CD14-positive monocyte (primary cell): ENCODE results near the gene SNRPA1. TPM values are rescaled to one million over a fixed set of nuclear protein-coding genes. Genes with fewer than 3 reads are reported as not detected.

Source experiments
- DNase-seq, 3 donors: peaks; one replicate each; pipeline ENCODE4 v3.0.0-alpha.2; 2011 to 2022
- H2AFZ ChIP-seq: 2 replicates; pipeline ENCODE4 v1.6.0; 2012; ENCODE audit warnings: mild to moderate bottlenecking, low read depth, low read length, inconsistent platforms; ENCODE audit not compliant: insufficient read depth, poor library complexity, severe bottlenecking
- H3K27ac ChIP-seq, 2 donors: 1 replicate in 1 of 2; 2 replicates in 1 of 2; pipeline ENCODE4 v1.5.1; 2012 to 2013; ENCODE audit warnings: low read length in 2 of 2, control low read depth in 1 of 2, inconsistent platforms in 1 of 2, low read depth in 1 of 2, mild to moderate bottlenecking in 1 of 2
- H3K27me3 ChIP-seq, 2 donors: one replicate each; pipeline versions ENCODE4 v1.6.0 to v1.6.1; 2011 to 2013; ENCODE audit warnings: low read length in 2 of 2; ENCODE audit not compliant: control insufficient read depth in 2 of 2, insufficient read depth in 2 of 2
- H3K36me3 ChIP-seq, 2 donors: replicated peaks in 1 of 2; 1 replicate in 1 of 2; 2 replicates in 1 of 2; pipeline versions ENCODE4 v1.5.1 to v1.6.1; 2012 to 2013; ENCODE audit warnings: low read length in 2 of 2, control low read depth in 1 of 2, inconsistent platforms in 1 of 2, mild to moderate bottlenecking in 1 of 2; ENCODE audit not compliant: insufficient read depth in 2 of 2, control insufficient read depth in 1 of 2
- H3K4me1 ChIP-seq, 2 donors: 1 replicate in 1 of 2; 2 replicates in 1 of 2; pipeline versions ENCODE4 v1.5.1 to v1.6.1; 2012 to 2013; ENCODE audit warnings: low read length in 2 of 2, control low read depth in 1 of 2, inconsistent platforms in 1 of 2, mild to moderate bottlenecking in 1 of 2, moderate library complexity in 1 of 2; ENCODE audit not compliant: insufficient read depth in 2 of 2, control insufficient read depth in 1 of 2
- H3K4me2 ChIP-seq: replicated peaks from 2 replicates; pipeline ENCODE3; 2012; ENCODE audit warnings: low read length, moderate library complexity, mild to moderate bottlenecking; ENCODE audit not compliant: poor library complexity, severe bottlenecking; ENCODE audit errors: extremely low read depth
- H3K4me3 ChIP-seq, 3 experiments: fragments of 200-600 bp in 1 of 3; sonication (generic) in 1 of 3; replicated peaks in 1 of 3; 1 replicate in 2 of 3; 2 replicates in 1 of 3; pipeline ENCODE4 v1.5.1; 2011 to 2013; ENCODE audit warnings: low read length in 3 of 3, mild to moderate bottlenecking in 3 of 3, control low read depth in 2 of 3, low read depth in 2 of 3, inconsistent platforms in 1 of 3, moderate library complexity in 1 of 3
- H3K79me2 ChIP-seq: 2 replicates; pipeline ENCODE4 v1.6.0; 2012; ENCODE audit warnings: mild to moderate bottlenecking, control low read depth, inconsistent platforms, low read length, moderate library complexity; ENCODE audit not compliant: insufficient read depth
- H3K9ac ChIP-seq: 2 replicates; pipeline ENCODE4 v1.6.0; 2017; ENCODE audit warnings: low read length, mild to moderate bottlenecking; ENCODE audit not compliant: insufficient read depth, poor library complexity, severe bottlenecking
- H3K9me3 ChIP-seq, 2 donors: replicated peaks in 1 of 2; 1 replicate in 1 of 2; 2 replicates in 1 of 2; pipeline versions ENCODE4 v1.5.1 to v1.6.1; 2012 to 2013; ENCODE audit warnings: low read length in 2 of 2, control low read depth in 1 of 2; ENCODE audit not compliant: control insufficient read depth in 1 of 2, insufficient read depth in 1 of 2
- H4K20me1 ChIP-seq: 2 replicates; pipeline ENCODE4 v1.6.0; 2012; ENCODE audit warnings: mild to moderate bottlenecking, low read length, control low read depth, moderate library complexity; ENCODE audit not compliant: insufficient read depth
- H3K27ac Mint-ChIP-seq, 7 donors: one replicate each; pipeline ENCODE4 v1.8.0; 2020; ENCODE audit warnings: mild to moderate bottlenecking in 7 of 7, mixed read lengths in 7 of 7, moderate library complexity in 6 of 7, inconsistent platforms in 2 of 7
- H3K27me3 Mint-ChIP-seq, 3 donors: one replicate each; pipeline ENCODE4 v1.8.0; 2021 to 2022; ENCODE audit warnings: low read depth in 3 of 3, mild to moderate bottlenecking in 3 of 3, mixed read lengths in 3 of 3, moderate library complexity in 3 of 3, inconsistent platforms in 1 of 3
- H3K36me3 Mint-ChIP-seq, 2 donors: one replicate each; pipeline ENCODE4 v1.8.0; 2020; ENCODE audit warnings: mixed read lengths in 2 of 2, inconsistent platforms in 1 of 2, mild to moderate bottlenecking in 1 of 2
- H3K4me1 Mint-ChIP-seq: one replicate; pipeline ENCODE4 v1.8.0; 2020; ENCODE audit warnings: mild to moderate bottlenecking, mixed read lengths
- H3K4me3 Mint-ChIP-seq, 2 donors: one replicate each; pipeline ENCODE4 v1.8.0; 2020; ENCODE audit warnings: mild to moderate bottlenecking in 2 of 2, mixed read lengths in 2 of 2, moderate library complexity in 1 of 2
- H3K9me3 Mint-ChIP-seq, 7 donors: one replicate each; pipeline ENCODE4 v1.8.0; 2020 to 2022; ENCODE audit warnings: mixed read lengths in 7 of 7, mild to moderate bottlenecking in 6 of 7, moderate library complexity in 6 of 7, inconsistent platforms in 2 of 7
- WGBS: methylation state at CpG from one replicate; pipeline ENCODE4 v1.1.5; 2013; ENCODE audit warnings: missing lambda C conversion rate; ENCODE audit not compliant: insufficient coverage; 5-methylcytosine and 5-hydroxymethylcytosine counted together
- intact Hi-C, 2 donors: fragments of 100-400 bp; cut with micrococcal nuclease; formaldehyde crosslinking; loops; one replicate each; pipeline versions ENCODE4 v1.15.0 to v1.15.1; 2023
- polyA plus RNA-seq, 3 donors: library from polyadenylated mRNA; depleted of rRNA in 1 of 3; unstranded in 2 of 3; stranded (reverse) in 1 of 3; fragments of 300-500 nt in 2 of 3; fragments of >200 nt in 1 of 3; fragmentation: Illumina TruSeq in 2 of 3; gene quantifications; 1 replicate in 2 of 3; 2 replicates in 1 of 3; pipeline ENCODE4 v1.2.3, GENCODE V29; 2012 to 2021
- TF ChIP-seq, protein P1 (sequence below): fragments of 200-600 bp; IDR thresholded peaks from one replicate; pipeline ENCODE4 v1.8.0; 2022; ENCODE audit warnings: antibody characterized with exemption, mild to moderate bottlenecking

SNRPA1 gene
- polyA plus RNA-seq, 3 donors, result 23.8 to 65.5 (median 35.4) TPM

GRCh38 chr15:101308604-101309435 is 13.8 kb upstream of the SNRPA1 start:
- Histone ChIP-seq H3K4me1 (no peaks in the 10 kb centered on the region), H3K27ac (no peak overlapping the region), H3K27me3 (no peaks in the 10 kb centered on the region), H4K20me1 (no peaks in the 10 kb centered on the region), H3K9me3 (no peaks in the 10 kb centered on the region), H3K4me3 (no peak overlapping the region), H2AFZ (no peak overlapping the region), H3K9ac (no peak overlapping the region), H3K4me2 (no peak overlapping the region), H3K36me3 (no peaks in the 10 kb centered on the region), H3K79me2 (no peaks in the 10 kb centered on the region)
- intact Hi-C loops, result no loop called here
- no peak for DNase-seq
- Mint-ChIP-seq H3K36me3 (no peaks in the 10 kb centered on the region), H3K4me1 (no peaks in the 10 kb centered on the region), H3K27me3 (peaks cover 4 to 12% (median 10%) of the 10 kb centered on the region in 3 donors), H3K4me3 (no peak overlapping the region), H3K27ac (no peak overlapping the region), H3K9me3 (peaks cover 0 to 2% (median 0%) of the 10 kb centered on the region in 7 donors)
- 91% methylated on average over 15 of the region's 20 CpGs for WGBS
- TF ChIP-seq, protein P1, sequence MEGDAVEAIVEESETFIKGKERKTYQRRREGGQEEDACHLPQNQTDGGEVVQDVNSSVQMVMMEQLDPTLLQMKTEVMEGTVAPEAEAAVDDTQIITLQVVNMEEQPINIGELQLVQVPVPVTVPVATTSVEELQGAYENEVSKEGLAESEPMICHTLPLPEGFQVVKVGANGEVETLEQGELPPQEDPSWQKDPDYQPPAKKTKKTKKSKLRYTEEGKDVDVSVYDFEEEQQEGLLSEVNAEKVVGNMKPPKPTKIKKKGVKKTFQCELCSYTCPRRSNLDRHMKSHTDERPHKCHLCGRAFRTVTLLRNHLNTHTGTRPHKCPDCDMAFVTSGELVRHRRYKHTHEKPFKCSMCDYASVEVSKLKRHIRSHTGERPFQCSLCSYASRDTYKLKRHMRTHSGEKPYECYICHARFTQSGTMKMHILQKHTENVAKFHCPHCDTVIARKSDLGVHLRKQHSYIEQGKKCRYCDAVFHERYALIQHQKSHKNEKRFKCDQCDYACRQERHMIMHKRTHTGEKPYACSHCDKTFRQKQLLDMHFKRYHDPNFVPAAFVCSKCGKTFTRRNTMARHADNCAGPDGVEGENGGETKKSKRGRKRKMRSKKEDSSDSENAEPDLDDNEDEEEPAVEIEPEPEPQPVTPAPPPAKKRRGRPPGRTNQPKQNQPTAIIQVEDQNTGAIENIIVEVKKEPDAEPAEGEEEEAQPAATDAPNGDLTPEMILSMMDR, result no peak

- no peaks in the 10 kb centered on the region for H3K36me3 ChIP-seq
Observed at GRCh38 chr15:101307897-101308603, 13.0 kb upstream of the SNRPA1 start.

More at GRCh38 chr15:101307897-101308603, 13.0 kb upstream of the SNRPA1 start:
- Histone ChIP-seq H4K20me1 (no peaks in the 10 kb centered on the region), H3K4me2 (no peak overlapping the region), H3K9me3 (no peaks in the 10 kb centered on the region), H3K27ac (no peak overlapping the region), H3K4me3 (no peak overlapping the region), H3K27me3 (no peaks in the 10 kb centered on the region), H2AFZ (no peak overlapping the region), H3K4me1 (no peaks in the 10 kb centered on the region), H3K9ac (no peak overlapping the region), H3K79me2 (no peaks in the 10 kb centered on the region)
- H3K4me3 Mint-ChIP-seq, result no peak overlapping the region
- H3K27ac Mint-ChIP-seq, result no peak overlapping the region
- no peaks in the 10 kb centered on the region for H3K4me1 Mint-ChIP-seq
- peaks cover 7 to 12% (median 10%) of the 10 kb centered on the region in 3 donors for H3K27me3 Mint-ChIP-seq
- intact Hi-C loops, result no loop called here
- TF ChIP-seq, protein P1, result no peak
- H3K9me3 Mint-ChIP-seq, result peaks cover 0 to 2% (median 0%) of the 10 kb centered on the region in 7 donors
- no peaks in the 10 kb centered on the region for H3K36me3 Mint-ChIP-seq
- WGBS, result 95% methylated on average over 12 of the region's 16 CpGs
- no peak for DNase-seq
